WTC11 (cell line): ENCODE results near the gene LRRC49. TPM values are rescaled to one million over a fixed set of nuclear protein-coding genes. Genes with fewer than 3 reads are reported as not detected.

Source experiments
- ATAC-seq: fragments of 200-7000 bp; cut with Tn5 transposase; 2 replicates; pipeline ENCODE4 v1.10.0; 2021; ENCODE audit warnings: mild to moderate bottlenecking, moderate library complexity
- CTCF ChIA-PET: fragments of 300-600 bp; sonication (Branson Sonifier 250); formaldehyde crosslinking; loops from one replicate; lab custom pipeline; 2021; ENCODE audit warnings: antibody characterized with exemption; lab: Charles Lee
- POLR2A ChIA-PET: fragments of 350-600 bp; sonication (Branson Sonifier 250); formaldehyde crosslinking; loops from one replicate; lab custom pipeline; 2021; ENCODE audit warnings: antibody characterized with exemption; lab: Charles Lee
- DNase-seq: peaks from one replicate; pipeline ENCODE4 v3.0.0; 2021; ENCODE audit warnings: low spot score
- H3K27ac Mint-ChIP-seq: 2 replicates; pipeline ENCODE4 v1.8.0; 2021; ENCODE audit warnings: mixed read lengths
- H3K27me3 Mint-ChIP-seq: 2 replicates; pipeline ENCODE4 v1.8.0; 2021; ENCODE audit warnings: low read depth, mild to moderate bottlenecking, moderate library complexity, mixed read lengths
- H3K36me3 Mint-ChIP-seq: 2 replicates; pipeline ENCODE4 v1.8.0; 2021; ENCODE audit warnings: mixed read lengths
- H3K4me1 Mint-ChIP-seq: 2 replicates; pipeline ENCODE4 v1.8.0; 2022; ENCODE audit warnings: mixed read lengths
- H3K4me3 Mint-ChIP-seq: 2 replicates; pipeline ENCODE4 v1.8.0; 2021; ENCODE audit warnings: mild to moderate bottlenecking, moderate library complexity, mixed read lengths
- H3K9me3 Mint-ChIP-seq: 2 replicates; pipeline ENCODE4 v1.8.0; 2021; ENCODE audit warnings: mixed read lengths
- ATF6 ChIP-seq: sonication (generic); formaldehyde crosslinking; IDR thresholded peaks from 2 replicates; pipeline ENCODE4 v1.8.1; 2023; ENCODE audit warnings: mild to moderate bottlenecking, missing genetic modification reagents
- CBFB ChIP-seq: sonication (generic); formaldehyde crosslinking; IDR thresholded peaks from 2 replicates; pipeline ENCODE4 v1.8.1; 2022; ENCODE audit warnings: mild to moderate bottlenecking, low read depth, missing genetic modification reagents
- CDX4 ChIP-seq: fragments of 250-450 bp; sonication (Bioruptor Pico); IDR thresholded peaks from 2 replicates; pipeline ENCODE4 v1.9.0; 2021; ENCODE audit warnings: moderate library complexity, mild to moderate bottlenecking, inconsistent platforms, borderline replicate concordance
- E2F1 ChIP-seq: sonication (generic); formaldehyde crosslinking; IDR thresholded peaks from 2 replicates; pipeline ENCODE4 v1.8.0; 2022; ENCODE audit warnings: mild to moderate bottlenecking, missing genetic modification reagents
- E2F4 ChIP-seq: sonication (generic); formaldehyde crosslinking; IDR thresholded peaks from 2 replicates; pipeline ENCODE4 v1.8.1; 2022; ENCODE audit warnings: low read depth, mild to moderate bottlenecking, moderate library complexity, missing genetic modification reagents, borderline replicate concordance
- ERG ChIP-seq: fragments of 250-450 bp; sonication (Bioruptor Pico); IDR thresholded peaks from 2 replicates; pipeline ENCODE4 v1.8.0; 2021; ENCODE audit warnings: mild to moderate bottlenecking
- GABPB1 ChIP-seq: sonication (generic); formaldehyde crosslinking; IDR thresholded peaks from 2 replicates; pipeline ENCODE4 v1.8.1; 2023; ENCODE audit warnings: mild to moderate bottlenecking, missing genetic modification reagents
- HMGA2 ChIP-seq: fragments of 250-450 bp; sonication (Bioruptor Pico); IDR thresholded peaks from 2 replicates; pipeline ENCODE4 v1.4.0; 2021; ENCODE audit warnings: mild to moderate bottlenecking, moderate library complexity
- MLX ChIP-seq: sonication (generic); formaldehyde crosslinking; IDR thresholded peaks from 2 replicates; pipeline ENCODE4 v1.8.1; 2023; ENCODE audit warnings: mild to moderate bottlenecking, missing genetic modification reagents, moderate library complexity
- NR3C1 ChIP-seq: sonication (generic); formaldehyde crosslinking; conservative IDR thresholded peaks from 2 replicates; pipeline ENCODE4 v1.8.1; 2023; ENCODE audit warnings: low read depth, mild to moderate bottlenecking, missing genetic modification reagents
- PRDM15 ChIP-seq: sonication (generic); formaldehyde crosslinking; IDR thresholded peaks from 2 replicates; pipeline ENCODE4 v1.8.0; 2022; ENCODE audit warnings: missing genetic modification reagents
- SMAD3 ChIP-seq: sonication (generic); formaldehyde crosslinking; IDR thresholded peaks from 2 replicates; pipeline ENCODE4 v1.8.0; 2022; ENCODE audit warnings: missing genetic modification reagents, mild to moderate bottlenecking, borderline replicate concordance
- USF1 ChIP-seq: sonication (generic); formaldehyde crosslinking; IDR thresholded peaks from 2 replicates; pipeline ENCODE4 v1.8.0; 2022; ENCODE audit warnings: mild to moderate bottlenecking, missing genetic modification reagents
- ZNF232 ChIP-seq: sonication (generic); formaldehyde crosslinking; IDR thresholded peaks from 2 replicates; pipeline ENCODE4 v1.8.0; 2022; ENCODE audit warnings: mild to moderate bottlenecking, missing genetic modification reagents
- ZNF425 ChIP-seq: fragments of 250-450 bp; sonication (Bioruptor Pico); conservative IDR thresholded peaks from 2 replicates; pipeline ENCODE4 v1.9.0; 2021; ENCODE audit warnings: mild to moderate bottlenecking
- ZNF532 ChIP-seq: fragments of 250-450 bp; sonication (Bioruptor Pico); IDR thresholded peaks from 2 replicates; pipeline ENCODE4 v1.9.0; 2021; ENCODE audit warnings: mild to moderate bottlenecking, borderline replicate concordance
- total RNA-seq: library from RNA; stranded (reverse); gene quantifications from 3 replicates; pipeline ENCODE4 v1.2.3, GENCODE V29; 2021

The LRRC49 gene
- total RNA-seq, 1 experiment from 2014 or later = 6.9 TPM

GRCh38 chr15:70910958-70911357 lies 18.3 kb downstream of the LRRC49 start (continued):
- TF ChIP-seq E2F4 = no peak
- no peak for TF ChIP-seq HMGA2 (CRISPR knock-in tag)
- TF ChIP-seq ZNF532 = no peak
- no peak for TF ChIP-seq SMAD3
- no peak for TF ChIP-seq ZNF232 (CRISPR knock-in tag)
- no peak for TF ChIP-seq ERG
- TF ChIP-seq USF1 (CRISPR knock-in tag) = no peak
- TF ChIP-seq NR3C1 (CRISPR knock-in tag) = no peak
- no peak for TF ChIP-seq MLX (CRISPR knock-in tag)
- TF ChIP-seq ATF6 (CRISPR knock-in tag) = no peak

- ATAC-seq = no peak
- CTCF ChIA-PET = no interaction called here
- no peak for TF ChIP-seq PRDM15 (CRISPR knock-in tag)
- TF ChIP-seq GABPB1 (CRISPR knock-in tag) = no peak
- no peak for TF ChIP-seq CBFB
- no peak for TF ChIP-seq CDX4 (CRISPR knock-in tag)
- TF ChIP-seq ZNF425 (CRISPR knock-in tag) = no peak
- no peak for TF ChIP-seq E2F1
- TF ChIP-seq ERG = no peak
These were observed 19.6 kb downstream of the LRRC49 start for GRCh38 chr15:70912187-70912586.

More at GRCh38 chr15:70912187-70912586, 19.6 kb downstream of the LRRC49 start:
- Mint-ChIP-seq H3K36me3 (peaks cover 9% of the 10 kb centered on the region), H3K4me3 (no peak overlapping the region), H3K27ac (no peak overlapping the region), H3K9me3 (peaks cover 6% of the 10 kb centered on the region), H3K27me3 (no peaks in the 10 kb centered on the region), H3K4me1 (no peaks in the 10 kb centered on the region)
- POLR2A ChIA-PET = no interaction called here
- no peak for DNase-seq
